ENCODE data around the gene DCLRE1C.
"Not testable (repeated sequence)": the region's sequence is repeated elsewhere in the genome, so short reads cannot be mapped to it uniquely, and the experiment has no call there.

The DCLRE1C gene

DNA sequence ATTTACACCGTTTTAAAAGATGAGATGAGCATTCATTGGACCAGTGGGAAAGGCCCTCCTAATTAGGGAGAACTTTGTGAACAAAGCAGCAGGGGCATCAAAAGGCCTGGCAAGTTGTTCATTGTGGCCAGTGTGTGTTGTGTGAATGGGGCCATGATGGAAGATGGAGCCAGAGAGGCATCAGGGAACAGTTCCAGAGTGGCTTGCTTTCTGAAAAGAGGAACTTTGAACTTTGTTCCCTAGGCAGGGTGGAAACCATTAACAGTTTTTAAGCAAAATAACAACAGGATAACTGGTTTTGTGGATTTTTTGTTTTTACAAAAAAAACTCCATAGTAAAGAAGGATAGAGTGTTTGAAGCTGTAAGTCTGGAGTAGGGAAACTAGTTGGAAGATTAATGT is 62.7 kb downstream of the DCLRE1C start:
- Mint-ChIP-seq H3K27ac (peak overlapping the region; percentile 17), H3K9me3 (no peaks in the 10 kb centered on the region), H3K4me1 (peaks cover 2% of the 10 kb centered on the region), H3K4me3 (no peak overlapping the region), H3K27me3 (no peaks in the 10 kb centered on the region), H3K36me3 (no peaks in the 10 kb centered on the region)
- DNase-seq (ENCODE audit: low spot score in 2 of 2): no peak
- ATAC-seq (ENCODE audit: low read depth): no peak

GRCh38 chr10:14889318-14889717 is 64.6 kb downstream of the DCLRE1C start:
- no peaks in the 10 kb centered on the region for H3K9me3 Mint-ChIP-seq
- H3K4me1 Mint-ChIP-seq: peaks cover 2% of the 10 kb centered on the region
- ATAC-seq (ENCODE audit: low read depth) (no peak), DNase-seq (ENCODE audit: low spot score in 2 of 2) (no peak)
- H3K27ac Mint-ChIP-seq: no peak overlapping the region
- H3K27me3 Mint-ChIP-seq: no peaks in the 10 kb centered on the region
- no peak overlapping the region for H3K4me3 Mint-ChIP-seq
- H3K36me3 Mint-ChIP-seq: no peaks in the 10 kb centered on the region

DNA sequence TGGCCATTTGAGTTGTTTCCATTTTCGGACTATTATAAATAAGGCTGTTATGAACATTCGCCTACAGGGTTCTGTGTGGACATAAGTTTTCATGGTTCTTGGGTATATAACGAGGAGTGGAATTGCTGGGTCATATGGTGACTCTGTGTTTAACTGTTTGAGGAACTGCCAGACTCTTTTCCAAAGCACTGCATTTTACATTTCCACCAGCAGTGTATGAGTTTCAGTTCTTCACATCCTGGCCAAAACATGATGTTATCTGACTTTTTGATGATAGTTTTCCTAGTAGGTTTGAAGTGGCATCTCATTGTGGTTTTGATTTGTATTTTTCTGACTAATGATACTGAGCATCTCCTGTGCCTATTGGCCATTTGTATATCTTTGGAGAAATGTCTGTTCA is 69.8 kb downstream of the DCLRE1C start:
- Mint-ChIP-seq H3K27me3 (no peaks in the 10 kb centered on the region), H3K4me3 (no peak overlapping the region), H3K27ac (no peak overlapping the region), H3K9me3 (no peaks in the 10 kb centered on the region), H3K4me1 (peaks cover 7% of the 10 kb centered on the region), H3K36me3 (no peaks in the 10 kb centered on the region)
- DNase-seq (ENCODE audit: low spot score in 2 of 2): no peak
- ATAC-seq (ENCODE audit: low read depth): no peak

DNA sequence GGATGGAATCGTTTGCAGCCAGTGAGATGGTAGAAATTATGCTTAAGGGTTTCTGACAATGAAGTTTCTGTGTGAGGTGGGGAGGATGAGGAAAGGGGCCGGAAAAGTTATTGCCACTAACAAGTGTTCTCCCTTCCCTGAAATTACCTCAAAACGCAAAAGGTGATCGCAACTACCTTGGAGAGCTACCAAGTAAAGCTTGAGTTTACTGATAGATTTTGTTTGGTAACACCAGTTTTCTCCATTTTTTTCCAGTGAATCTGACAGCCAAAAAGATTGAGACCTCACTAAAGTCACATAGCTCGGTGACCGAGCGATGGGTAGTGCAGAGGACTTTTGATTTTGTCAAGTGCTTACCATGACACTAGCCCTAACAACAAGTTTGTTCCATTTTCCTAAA is 73.7 kb downstream of the DCLRE1C start:
- peaks cover 16% of the 10 kb centered on the region for H3K4me1 Mint-ChIP-seq

DNA sequence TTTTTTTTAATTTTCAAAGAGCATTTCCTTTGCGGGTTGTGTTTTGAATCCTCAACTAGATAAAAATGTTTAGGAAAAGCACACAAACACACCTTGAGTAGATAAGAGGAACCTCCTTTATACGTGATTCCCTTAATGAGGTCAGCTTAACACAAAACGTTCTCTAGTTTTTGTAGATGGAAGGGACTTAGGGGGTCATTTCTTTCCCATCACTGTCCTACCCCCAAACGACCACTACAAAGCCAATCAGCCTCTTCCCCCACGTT is 74.0 kb downstream of the DCLRE1C start:
- Mint-ChIP-seq H3K27ac (peak overlapping the region; percentile 75), H3K4me1 (peaks cover 16% of the 10 kb centered on the region), H3K36me3 (no peaks in the 10 kb centered on the region), H3K9me3 (no peaks in the 10 kb centered on the region), H3K4me3 (peak overlapping the region; percentile 93), H3K27me3 (no peaks in the 10 kb centered on the region)
- DNase-seq (ENCODE audit: low spot score in 2 of 2): no peak
- no peak for ATAC-seq (ENCODE audit: low read depth)

More for the DNA sequence above, 73.7 kb downstream of the DCLRE1C start:
- ATAC-seq (ENCODE audit: low read depth) (no peak), DNase-seq (ENCODE audit: low spot score in 2 of 2) (no peak)
- no peaks in the 10 kb centered on the region for H3K27me3 Mint-ChIP-seq
- no peaks in the 10 kb centered on the region for H3K36me3 Mint-ChIP-seq
- H3K9me3 Mint-ChIP-seq: no peaks in the 10 kb centered on the region
- H3K4me3 Mint-ChIP-seq: peak overlapping the region; percentile 93
- peak overlapping the region; percentile 75 for H3K27ac Mint-ChIP-seq

DNA sequence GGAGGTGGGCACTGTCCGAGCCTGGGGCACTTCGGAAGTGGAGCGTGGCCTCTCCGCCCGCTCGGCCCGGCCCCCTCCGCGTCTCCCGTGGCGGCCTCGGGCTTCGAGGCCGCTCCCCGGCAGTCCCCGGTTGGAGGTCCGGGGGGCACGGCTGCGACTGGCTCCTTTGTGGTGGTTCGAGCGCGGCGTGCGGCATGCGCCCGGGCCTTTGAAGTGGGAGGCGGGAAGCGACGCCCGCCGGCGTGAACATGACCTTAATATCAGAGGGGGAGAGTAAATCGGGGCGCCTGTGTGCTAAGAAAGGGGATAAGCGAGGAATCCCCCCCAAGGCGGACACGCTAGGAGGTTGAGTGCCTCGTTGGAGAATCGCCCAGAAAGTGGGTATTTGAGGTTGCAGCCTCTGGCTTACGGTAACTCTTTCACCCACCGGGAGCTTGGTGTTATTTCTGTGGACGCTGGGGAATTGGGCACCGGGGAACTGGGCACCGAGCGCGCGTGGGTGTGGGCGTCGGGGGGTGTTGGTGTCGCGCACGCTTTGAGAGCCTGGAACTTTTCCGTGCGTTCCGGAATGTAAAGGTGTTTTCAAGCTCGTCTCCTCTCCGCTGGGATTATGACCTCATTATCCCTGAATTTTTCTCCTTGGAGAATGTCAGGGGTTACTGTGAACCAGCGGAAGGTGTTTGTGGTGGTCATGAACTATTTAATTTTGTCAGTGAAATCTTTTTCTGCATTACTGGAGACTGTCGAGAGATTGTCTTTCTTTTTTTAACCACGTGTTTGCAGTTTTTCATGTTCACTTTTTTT is 74.6 kb downstream of the DCLRE1C start:
- Mint-ChIP-seq H3K27me3 (no peaks in the 10 kb centered on the region), H3K9me3 (no peaks in the 10 kb centered on the region), H3K4me1 (peaks cover 16% of the 10 kb centered on the region), H3K27ac (peak overlapping the region; percentile 75), H3K36me3 (no peaks in the 10 kb centered on the region), H3K4me3 (peak overlapping the region; percentile 93)
- ATAC-seq (ENCODE audit: low read depth) (peak; percentile 6), DNase-seq (ENCODE audit: low spot score in 2 of 2) (peak; percentile 5 to 16)

- Mint-ChIP-seq H3K27ac (peak within 1 kb of the TSS; percentile 75), H3K4me1 (peaks cover 16% of the 10 kb centered on the region), H3K9me3 (no peaks in the 10 kb centered on the region), H3K27me3 (no peaks in the 10 kb centered on the region), H3K36me3 (no peaks in the 10 kb centered on the region), H3K4me3 (peak within 1 kb of the TSS; percentile 93)
- ATAC-seq (ENCODE audit: low read depth): peak; percentile 92
- DNase-seq (ENCODE audit: low spot score in 2 of 2): peak; percentile 86 to 89
Measured at GRCh38 chr10:14878266-14879123, 75.4 kb downstream of the DCLRE1C start, which contains the start of gene SUV39H2. Gene SUV39H2 (plus strand): TSS chr10:14878866. CDS start chr10:14878889, 23 bp downstream.

DNA sequence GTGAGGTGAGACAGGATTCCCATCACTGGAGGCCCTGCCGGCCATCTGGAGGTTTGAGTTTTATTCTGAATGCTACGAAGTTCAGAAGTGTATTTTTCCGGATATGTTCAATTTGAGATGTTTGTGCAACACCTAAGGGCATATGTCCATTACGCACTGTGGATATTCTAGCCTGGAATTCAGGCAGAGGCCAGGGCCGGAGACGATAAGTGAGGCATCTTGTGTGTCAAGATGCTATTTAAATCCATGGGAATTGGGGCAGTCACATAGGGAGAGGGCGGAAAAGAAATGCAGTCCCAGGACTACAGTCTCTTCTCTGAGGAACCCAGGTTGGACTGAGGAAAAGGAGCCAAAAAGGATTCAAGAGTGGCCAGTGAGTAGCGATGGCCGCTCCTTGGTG is 77.1 kb downstream of the DCLRE1C start:
- Mint-ChIP-seq H3K27ac (no peak overlapping the region), H3K4me3 (peak overlapping the region; percentile 66), H3K27me3 (no peaks in the 10 kb centered on the region), H3K36me3 (no peaks in the 10 kb centered on the region), H3K9me3 (no peaks in the 10 kb centered on the region), H3K4me1 (peaks cover 16% of the 10 kb centered on the region)
- ATAC-seq (ENCODE audit: low read depth) (no peak), DNase-seq (ENCODE audit: low spot score in 2 of 2) (no peak)

DNA sequence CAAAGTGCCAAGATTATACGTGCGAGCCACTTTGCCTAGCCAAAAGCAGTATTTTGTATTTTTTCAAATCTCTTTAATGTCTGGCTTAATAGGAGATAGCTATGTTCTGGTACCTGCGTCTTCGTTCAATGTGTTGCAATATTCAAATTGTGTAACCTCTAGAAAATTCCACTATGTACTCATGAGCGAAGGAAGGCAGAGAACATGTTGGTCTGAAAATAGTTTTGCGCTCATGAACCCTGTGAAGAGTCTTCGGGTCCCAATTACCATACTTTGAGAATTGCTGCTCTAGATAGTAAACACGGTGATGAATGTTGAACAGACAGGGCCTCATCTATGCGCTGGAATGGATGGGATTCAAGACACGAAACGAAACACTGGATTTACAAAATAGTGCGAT is 78.0 kb downstream of the DCLRE1C start:
- Mint-ChIP-seq H3K4me3 (no peak overlapping the region), H3K4me1 (peaks cover 16% of the 10 kb centered on the region), H3K36me3 (no peaks in the 10 kb centered on the region), H3K9me3 (no peaks in the 10 kb centered on the region), H3K27me3 (no peaks in the 10 kb centered on the region), H3K27ac (no peak overlapping the region)
- DNase-seq (ENCODE audit: low spot score in 2 of 2) (no peak), ATAC-seq (ENCODE audit: low read depth) (no peak)

- H3K9me3 Mint-ChIP-seq: no peaks in the 10 kb centered on the region
- peaks cover 8% of the 10 kb centered on the region for H3K4me1 Mint-ChIP-seq
- DNase-seq (ENCODE audit: low spot score in 2 of 2): no peak
- ATAC-seq (ENCODE audit: low read depth): no peak
- peaks cover 4% of the 10 kb centered on the region for H3K36me3 Mint-ChIP-seq
- H3K27ac Mint-ChIP-seq: no peak overlapping the region
- H3K4me3 Mint-ChIP-seq: no peak overlapping the region
- no peaks in the 10 kb centered on the region for H3K27me3 Mint-ChIP-seq
Measured at GRCh38 chr10:14873090-14873760, 80.7 kb downstream of the DCLRE1C start.

DNA sequence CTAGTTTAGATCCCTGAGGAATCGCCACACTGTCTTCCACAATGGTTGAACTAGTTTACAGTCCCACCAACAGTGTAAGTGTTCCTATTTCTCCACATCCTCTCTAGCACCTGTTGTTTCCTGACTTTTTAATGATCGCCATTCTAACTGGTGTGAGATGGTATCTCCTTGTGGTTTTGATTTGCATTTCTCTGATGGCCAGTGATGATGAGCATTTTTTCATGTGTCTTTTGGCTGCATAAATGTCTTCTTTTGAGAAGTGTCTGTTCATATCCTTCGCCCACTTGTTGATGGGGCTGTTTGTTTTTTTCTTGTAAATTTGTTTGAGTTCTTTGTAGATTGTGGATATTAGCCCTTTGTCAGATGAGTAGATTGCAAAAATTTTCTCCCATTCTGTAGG is 89.0 kb downstream of the DCLRE1C start:
- ATAC-seq (ENCODE audit: low read depth); DNase-seq (ENCODE audit: low spot score in 2 of 2); H3K27me3 Mint-ChIP-seq; H3K9me3 Mint-ChIP-seq; H3K4me3 Mint-ChIP-seq; H3K27ac Mint-ChIP-seq; H3K4me1 Mint-ChIP-seq: not testable (repeated sequence)
- H3K36me3 Mint-ChIP-seq: peaks cover 17% of the 10 kb centered on the region

DNA sequence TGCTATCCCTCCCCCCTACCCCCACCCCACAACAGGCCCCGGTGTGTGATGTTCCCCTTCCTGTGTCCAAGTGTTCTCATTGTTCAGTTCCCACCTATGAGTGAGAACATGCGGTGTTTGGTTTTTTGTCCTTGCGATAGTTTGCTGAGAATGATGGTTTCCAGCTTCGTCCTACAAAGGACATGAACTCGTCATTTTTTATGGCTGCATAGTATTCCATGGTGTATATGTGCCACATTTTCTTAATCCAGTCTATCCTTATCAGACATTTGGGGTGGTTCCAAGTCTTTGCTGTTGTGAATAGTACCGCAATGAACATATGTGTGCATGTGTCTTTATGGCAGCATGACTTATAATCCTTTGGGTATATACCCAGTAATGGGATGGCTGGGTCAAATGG is 89.4 kb downstream of the DCLRE1C start:
- H3K9me3 Mint-ChIP-seq; ATAC-seq (ENCODE audit: low read depth); H3K27me3 Mint-ChIP-seq; H3K4me1 Mint-ChIP-seq; H3K27ac Mint-ChIP-seq; DNase-seq (ENCODE audit: low spot score in 2 of 2); H3K4me3 Mint-ChIP-seq: not testable (repeated sequence)
- peaks cover 15% of the 10 kb centered on the region for H3K36me3 Mint-ChIP-seq

DNA sequence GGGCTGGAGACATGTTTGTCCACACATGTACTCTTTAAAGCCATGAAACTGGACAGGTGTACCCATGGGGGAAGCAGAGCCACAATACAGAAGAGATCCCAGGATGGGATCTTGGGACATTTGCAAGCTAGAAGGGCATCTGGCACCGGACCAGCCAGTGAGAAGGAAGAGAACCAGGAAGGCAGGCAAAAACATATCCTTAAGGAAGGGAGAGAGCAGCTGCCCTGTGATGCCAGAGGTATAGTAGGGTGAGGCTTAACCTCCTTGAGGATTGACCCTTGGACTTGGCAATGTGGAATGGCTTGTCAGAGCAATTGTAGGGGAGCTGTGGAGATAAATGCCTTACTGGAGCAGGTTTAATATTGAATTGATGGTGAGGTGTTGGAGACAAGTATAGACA is 93.1 kb downstream of the DCLRE1C start:
- no peak overlapping the region for H3K4me3 Mint-ChIP-seq
- peak overlapping the region; percentile 29 for H3K27ac Mint-ChIP-seq
- H3K36me3 Mint-ChIP-seq: peaks cover 22% of the 10 kb centered on the region
- no peaks in the 10 kb centered on the region for H3K4me1 Mint-ChIP-seq
- DNase-seq (ENCODE audit: low spot score in 2 of 2): no peak
- ATAC-seq (ENCODE audit: low read depth): no peak
- no peaks in the 10 kb centered on the region for H3K9me3 Mint-ChIP-seq
- no peaks in the 10 kb centered on the region for H3K27me3 Mint-ChIP-seq

GRCh38 chr10:14859775-14860174 is 94.1 kb downstream of the DCLRE1C start:
- H3K4me1 Mint-ChIP-seq: no peaks in the 10 kb centered on the region
- ATAC-seq (ENCODE audit: low read depth) (no peak), DNase-seq (ENCODE audit: low spot score in 2 of 2) (no peak)
- H3K27ac Mint-ChIP-seq: no peak overlapping the region
- no peaks in the 10 kb centered on the region for H3K27me3 Mint-ChIP-seq
- peaks cover 25% of the 10 kb centered on the region for H3K36me3 Mint-ChIP-seq
- H3K4me3 Mint-ChIP-seq: no peak overlapping the region
- H3K9me3 Mint-ChIP-seq: no peaks in the 10 kb centered on the region

Measured in memory B cell (primary cell).